Measurements from ENCODE around the gene CFHR1.
"Not testable (repeated sequence)": the region's sequence is repeated elsewhere in the genome, so short reads cannot be mapped to it uniquely, and the experiment has no call there.

GRCh38 chr1:196791252-196791651 lies 28.3 kb upstream of the CFHR1 start:
- not testable (repeated sequence) for TF ChIP-seq EZH2 (IDR thresholded peaks at IDR 0.05; ENCODE audit: insufficient read depth, poor library complexity, severe bottlenecking); EZH2phosphoT487 (IDR thresholded peaks at IDR 0.05; ENCODE audit: insufficient read depth, low read depth)

Measured in GM23248 (cell line).